Neural progenitor cell (in vitro differentiated cells): ENCODE results near the gene BCAS3. TPM values are rescaled to one million over a fixed set of nuclear protein-coding genes. Genes with fewer than 3 reads are reported as not detected.

Source experiments
- DNase-seq: peaks from one replicate; pipeline ENCODE4 v3.0.0-alpha.2; 2016; ENCODE audit warnings: low spot score
- H2AFZ ChIP-seq: fragments of 200-600 bp; sonication (generic); replicated peaks from 2 replicates; pipeline ENCODE4 v1.6.1; 2016; ENCODE audit warnings: antibody characterized with exemption
- H3F3A ChIP-seq: fragments of 200-600 bp; sonication (generic); 2 replicates; pipeline ENCODE4 v1.6.1; 2016; ENCODE audit warnings: antibody characterized with exemption, low read depth
- H3K27ac ChIP-seq: fragments of 200-600 bp; sonication (generic); 2 replicates; pipeline ENCODE4 v1.5.1; 2016; ENCODE audit warnings: mild to moderate bottlenecking
- H3K27me3 ChIP-seq: fragments of 200-600 bp; sonication (generic); 2 replicates; pipeline ENCODE4 v1.6.1; 2016; ENCODE audit warnings: mild to moderate bottlenecking, moderate library complexity
- H3K36me3 ChIP-seq: fragments of 200-600 bp; sonication (generic); 2 replicates; pipeline ENCODE4 v1.5.1; 2016
- H3K4me1 ChIP-seq: fragments of 200-600 bp; sonication (generic); 2 replicates; pipeline ENCODE4 v1.6.1; 2016; ENCODE audit warnings: mixed run types
- H3K4me2 ChIP-seq: fragments of 200-600 bp; sonication (generic); 2 replicates; pipeline ENCODE4 v1.6.1; 2016
- H3K4me3 ChIP-seq: fragments of 200-600 bp; sonication (generic); 2 replicates; pipeline ENCODE4 v1.5.1; 2016
- H3K79me2 ChIP-seq: fragments of 200-600 bp; sonication (generic); 2 replicates; pipeline ENCODE4 v1.6.1; 2016; ENCODE audit warnings: low read depth
- H3K9ac ChIP-seq: fragments of 200-600 bp; sonication (generic); 2 replicates; pipeline ENCODE4 v1.6.1; 2016
- H3K9me3 ChIP-seq: fragments of 200-600 bp; sonication (generic); 2 replicates; pipeline ENCODE4 v1.5.1; 2016; ENCODE audit warnings: low read depth
- H4K20me1 ChIP-seq: fragments of 200-600 bp; sonication (generic); 2 replicates; pipeline ENCODE4 v1.6.1; 2016; ENCODE audit warnings: low read depth
- H3K27ac Mint-ChIP-seq: 3 replicates; pipeline ENCODE4 v1.8.0; 2021; ENCODE audit warnings: mixed read lengths
- H3K27me3 Mint-ChIP-seq: 2 replicates; pipeline ENCODE4 v1.8.0; 2022; ENCODE audit warnings: low read depth, mild to moderate bottlenecking, inconsistent platforms, moderate library complexity, mixed read lengths; ENCODE audit not compliant: insufficient read depth
- H3K36me3 Mint-ChIP-seq: 3 replicates; pipeline ENCODE4 v1.8.0; 2021; ENCODE audit warnings: mixed read lengths
- H3K4me1 Mint-ChIP-seq: 3 replicates; pipeline ENCODE4 v1.8.0; 2021; ENCODE audit warnings: mixed read lengths
- H3K4me3 Mint-ChIP-seq: 3 replicates; pipeline ENCODE4 v1.8.0; 2021; ENCODE audit warnings: mild to moderate bottlenecking, moderate library complexity, mixed read lengths
- H3K9me3 Mint-ChIP-seq: 3 replicates; pipeline ENCODE4 v1.8.0; 2020; ENCODE audit warnings: mixed read lengths
- EZH2 ChIP-seq: fragments of 200-600 bp; sonication (generic); IDR thresholded peaks from 2 replicates; pipeline ENCODE4 v1.6.1; 2017; ENCODE audit warnings: antibody characterized with exemption, mild to moderate bottlenecking, moderate library complexity
- EZH2phosphoT487 ChIP-seq: fragments of 200-600 bp; sonication (generic); IDR thresholded peaks from 2 replicates; pipeline ENCODE4 v1.6.1; 2017; ENCODE audit warnings: antibody characterized with exemption
- total RNA-seq: library from RNA; depleted of rRNA; stranded (reverse); fragments of >200 nt; gene quantifications from 2 replicates; pipeline ENCODE4 v1.2.3, GENCODE V29; 2015; ENCODE audit warnings: low replicate concordance
- TF ChIP-seq, protein P1 (sequence below): fragments of 200-600 bp; sonication (generic); IDR thresholded peaks from 2 replicates; pipeline ENCODE4 v1.5.1; 2017; ENCODE audit warnings: antibody characterized with exemption, mild to moderate bottlenecking

BCAS3 gene
- total RNA-seq, 1 donor from 2014 or later: 60.9 TPM

DNA sequence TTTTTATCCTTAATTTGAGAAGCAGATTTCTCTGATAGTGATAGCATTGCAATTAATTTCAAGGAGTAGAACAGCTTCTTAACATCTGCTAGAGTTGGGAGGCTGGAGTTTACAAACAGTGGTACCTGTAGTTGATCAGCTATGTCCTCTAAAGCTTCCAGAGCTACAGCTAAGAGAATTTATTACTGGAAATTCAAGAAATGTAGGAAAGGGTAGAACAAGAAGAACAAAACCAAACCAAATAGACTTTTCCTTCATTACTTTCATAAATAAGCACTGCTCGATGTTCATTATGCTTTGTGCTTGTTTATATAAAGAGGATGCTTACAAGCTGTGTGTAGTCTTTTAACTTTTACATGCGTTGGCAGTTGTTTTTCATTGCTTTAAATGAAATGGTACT, 388.4 kb downstream of the BCAS3 start:
- no peak for DNase-seq
- Histone ChIP-seq H3K27ac (no peak overlapping the region), H2AFZ (no peak overlapping the region), H3K9me3 (no peaks in the 10 kb centered on the region), H3K36me3 (no peaks in the 10 kb centered on the region), H3K27me3 (no peaks in the 10 kb centered on the region), H3K4me2 (no peak overlapping the region), H3K79me2 (no peaks in the 10 kb centered on the region), H3K4me3 (no peak overlapping the region), H3F3A (no peaks in the 10 kb centered on the region), H4K20me1 (no peaks in the 10 kb centered on the region), H3K4me1 (no peaks in the 10 kb centered on the region), H3K9ac (no peak overlapping the region)
- H3K36me3 Mint-ChIP-seq: no peaks in the 10 kb centered on the region
- no peak overlapping the region for H3K4me3 Mint-ChIP-seq
- H3K27me3 Mint-ChIP-seq: no peaks in the 10 kb centered on the region
- no peaks in the 10 kb centered on the region for H3K9me3 Mint-ChIP-seq
- no peak overlapping the region for H3K27ac Mint-ChIP-seq
- TF ChIP-seq EZH2phosphoT487: no peak
- TF ChIP-seq EZH2: no peak
- TF ChIP-seq, protein P1, sequence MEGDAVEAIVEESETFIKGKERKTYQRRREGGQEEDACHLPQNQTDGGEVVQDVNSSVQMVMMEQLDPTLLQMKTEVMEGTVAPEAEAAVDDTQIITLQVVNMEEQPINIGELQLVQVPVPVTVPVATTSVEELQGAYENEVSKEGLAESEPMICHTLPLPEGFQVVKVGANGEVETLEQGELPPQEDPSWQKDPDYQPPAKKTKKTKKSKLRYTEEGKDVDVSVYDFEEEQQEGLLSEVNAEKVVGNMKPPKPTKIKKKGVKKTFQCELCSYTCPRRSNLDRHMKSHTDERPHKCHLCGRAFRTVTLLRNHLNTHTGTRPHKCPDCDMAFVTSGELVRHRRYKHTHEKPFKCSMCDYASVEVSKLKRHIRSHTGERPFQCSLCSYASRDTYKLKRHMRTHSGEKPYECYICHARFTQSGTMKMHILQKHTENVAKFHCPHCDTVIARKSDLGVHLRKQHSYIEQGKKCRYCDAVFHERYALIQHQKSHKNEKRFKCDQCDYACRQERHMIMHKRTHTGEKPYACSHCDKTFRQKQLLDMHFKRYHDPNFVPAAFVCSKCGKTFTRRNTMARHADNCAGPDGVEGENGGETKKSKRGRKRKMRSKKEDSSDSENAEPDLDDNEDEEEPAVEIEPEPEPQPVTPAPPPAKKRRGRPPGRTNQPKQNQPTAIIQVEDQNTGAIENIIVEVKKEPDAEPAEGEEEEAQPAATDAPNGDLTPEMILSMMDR: no peak
- peaks cover 6% of the 10 kb centered on the region for H3K4me1 Mint-ChIP-seq

GRCh38 chr17:61070649-61071048, 393.0 kb downstream of the BCAS3 start:
- Histone ChIP-seq H3K4me2 (no peak overlapping the region), H3K36me3 (no peaks in the 10 kb centered on the region), H3K27me3 (no peaks in the 10 kb centered on the region), H3F3A (no peaks in the 10 kb centered on the region), H3K4me3 (no peak overlapping the region), H3K9me3 (no peaks in the 10 kb centered on the region), H3K4me1 (no peaks in the 10 kb centered on the region), H2AFZ (no peak overlapping the region), H3K79me2 (no peaks in the 10 kb centered on the region), H4K20me1 (no peaks in the 10 kb centered on the region), H3K9ac (no peak overlapping the region), H3K27ac (no peak overlapping the region)
- DNase-seq: no peak
- Mint-ChIP-seq H3K27me3 (no peaks in the 10 kb centered on the region), H3K27ac (no peak overlapping the region), H3K36me3 (no peaks in the 10 kb centered on the region), H3K4me1 (no peaks in the 10 kb centered on the region), H3K9me3 (no peaks in the 10 kb centered on the region), H3K4me3 (no peak overlapping the region)
- TF ChIP-seq, protein P1: no peak
- TF ChIP-seq EZH2phosphoT487: no peak
- TF ChIP-seq EZH2: no peak

GRCh38 chr17:61072648-61073047, 395.0 kb downstream of the BCAS3 start:
- H3K27me3 Mint-ChIP-seq: no peaks in the 10 kb centered on the region
- no peaks in the 10 kb centered on the region for H3K79me2 ChIP-seq
- no peak overlapping the region for H3K4me3 ChIP-seq
- no peaks in the 10 kb centered on the region for H3K9me3 Mint-ChIP-seq
- no peaks in the 10 kb centered on the region for H3K4me1 Mint-ChIP-seq
- H4K20me1 ChIP-seq: no peaks in the 10 kb centered on the region
- TF ChIP-seq EZH2phosphoT487 (no peak), EZH2 (no peak)
- TF ChIP-seq, protein P1: no peak
- no peak overlapping the region for H3K27ac Mint-ChIP-seq
- no peak overlapping the region for H3K27ac ChIP-seq
- no peak overlapping the region for H2AFZ ChIP-seq
- no peak for DNase-seq
- H3K27me3 ChIP-seq: no peaks in the 10 kb centered on the region
- no peaks in the 10 kb centered on the region for H3F3A ChIP-seq
- no peaks in the 10 kb centered on the region for H3K36me3 ChIP-seq
- no peak overlapping the region for H3K9ac ChIP-seq
- no peaks in the 10 kb centered on the region for H3K9me3 ChIP-seq
- H3K4me2 ChIP-seq: no peak overlapping the region
- H3K4me1 ChIP-seq: no peaks in the 10 kb centered on the region
- no peak overlapping the region for H3K4me3 Mint-ChIP-seq
- H3K36me3 Mint-ChIP-seq: no peaks in the 10 kb centered on the region

GRCh38 chr17:61073131-61073530, 395.5 kb downstream of the BCAS3 start:
- H3K27me3 ChIP-seq: no peaks in the 10 kb centered on the region
- no peaks in the 10 kb centered on the region for H3K79me2 ChIP-seq
- no peaks in the 10 kb centered on the region for H4K20me1 ChIP-seq
- TF ChIP-seq EZH2: no peak
- no peak for TF ChIP-seq EZH2phosphoT487
- TF ChIP-seq, protein P1: no peak
- Mint-ChIP-seq H3K4me3 (no peak overlapping the region), H3K27me3 (no peaks in the 10 kb centered on the region), H3K9me3 (no peaks in the 10 kb centered on the region), H3K27ac (no peak overlapping the region), H3K36me3 (no peaks in the 10 kb centered on the region), H3K4me1 (no peaks in the 10 kb centered on the region)
- no peaks in the 10 kb centered on the region for H3F3A ChIP-seq
- no peaks in the 10 kb centered on the region for H3K4me1 ChIP-seq
- H2AFZ ChIP-seq: no peak overlapping the region
- H3K27ac ChIP-seq: no peak overlapping the region
- no peak overlapping the region for H3K4me2 ChIP-seq
- H3K9ac ChIP-seq: no peak overlapping the region
- no peaks in the 10 kb centered on the region for H3K9me3 ChIP-seq
- no peaks in the 10 kb centered on the region for H3K36me3 ChIP-seq
- no peak overlapping the region for H3K4me3 ChIP-seq
- no peak for DNase-seq
